ENCODE results near the gene TTC7B.

Gene TTC7B

DNA sequence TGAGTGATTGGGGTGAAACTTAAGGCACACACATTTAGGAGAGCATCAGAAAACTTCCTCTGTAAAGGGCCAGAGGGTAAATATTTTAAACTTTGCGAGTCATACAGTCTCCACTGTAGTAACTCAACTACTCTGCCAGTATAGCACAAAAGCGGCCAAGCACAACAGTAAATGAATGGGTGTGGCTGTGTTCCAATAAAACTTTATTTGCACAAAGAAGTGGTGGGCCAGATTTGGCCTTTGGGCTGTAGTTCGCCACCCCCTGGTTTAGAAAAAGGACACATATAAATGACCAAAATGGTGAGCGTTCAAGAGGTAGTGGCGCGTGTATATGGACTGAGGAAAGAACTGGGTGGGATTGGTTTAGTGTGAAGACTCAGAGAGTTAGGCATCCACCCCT, 309.5 kb downstream of the TTC7B start:
- DNase-seq (ENCODE audit: insufficient read length, low spot score) = no peak
- FAIRE-seq = no peak

DNA sequence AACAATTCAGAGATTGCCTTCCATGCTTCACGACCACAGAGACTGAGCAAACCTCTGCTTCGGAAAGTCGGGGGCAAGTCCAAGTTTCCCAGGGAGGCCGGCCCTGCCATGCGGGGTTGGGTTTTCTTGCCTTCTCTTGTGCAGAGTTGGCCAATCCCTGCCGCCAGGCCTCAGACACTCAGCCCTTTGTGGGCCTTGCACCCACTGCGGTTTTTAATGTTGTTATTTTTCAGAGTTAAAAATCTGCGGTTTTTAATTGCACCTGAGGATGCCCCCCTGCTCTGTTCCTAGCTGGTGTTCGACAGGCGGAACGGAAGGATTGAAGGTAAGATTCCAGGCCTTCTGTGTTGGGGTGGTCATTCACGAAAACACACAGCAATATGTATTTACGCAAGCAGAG, 310.7 kb downstream of the TTC7B start:
- FAIRE-seq (no peak), DNase-seq (ENCODE audit: insufficient read length, low spot score) (no peak)

DNA sequence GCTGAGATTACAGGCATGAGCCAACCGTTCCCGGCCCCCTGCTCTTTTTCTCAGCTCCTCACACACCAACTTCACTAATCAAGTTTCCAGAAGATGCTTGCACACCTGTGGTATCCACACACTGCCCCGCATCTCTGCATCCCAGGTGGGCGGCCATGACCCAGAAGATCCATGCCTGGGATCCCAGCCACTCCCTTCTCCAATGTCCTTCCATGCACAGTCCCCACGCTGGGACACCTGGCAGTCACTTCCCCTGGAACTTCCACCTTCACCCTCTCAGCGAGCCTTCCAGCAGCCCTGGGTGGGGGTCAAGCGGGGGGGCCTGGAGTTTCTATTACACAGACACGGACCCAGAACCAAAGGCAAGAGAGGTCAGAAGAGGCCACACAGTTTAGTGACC, 311.6 kb downstream of the TTC7B start:
- FAIRE-seq (no peak), DNase-seq (ENCODE audit: insufficient read length, low spot score) (no peak)

DNA sequence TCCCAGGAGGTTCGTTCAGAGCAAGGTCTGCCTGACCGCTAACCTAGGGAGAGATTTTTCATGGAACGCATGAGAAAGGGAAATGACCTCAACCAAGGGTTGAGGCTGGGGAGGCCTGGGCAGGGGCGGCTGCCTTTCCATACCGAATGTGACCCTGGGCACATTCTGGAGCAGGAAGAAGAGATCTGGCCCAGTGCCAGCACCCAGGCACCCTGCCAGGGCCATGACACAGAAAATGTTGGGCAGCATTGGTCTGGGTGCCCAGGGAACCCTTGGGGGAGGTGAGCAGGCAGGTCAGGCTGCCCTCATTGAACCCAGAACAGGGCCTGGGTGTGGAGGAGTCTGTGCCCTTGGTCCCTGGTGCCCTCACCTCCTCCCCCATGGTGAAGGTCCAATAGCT, 312.6 kb downstream of the TTC7B start:
- DNase-seq (ENCODE audit: insufficient read length, low spot score) = no peak
- no peak for FAIRE-seq

DNA sequence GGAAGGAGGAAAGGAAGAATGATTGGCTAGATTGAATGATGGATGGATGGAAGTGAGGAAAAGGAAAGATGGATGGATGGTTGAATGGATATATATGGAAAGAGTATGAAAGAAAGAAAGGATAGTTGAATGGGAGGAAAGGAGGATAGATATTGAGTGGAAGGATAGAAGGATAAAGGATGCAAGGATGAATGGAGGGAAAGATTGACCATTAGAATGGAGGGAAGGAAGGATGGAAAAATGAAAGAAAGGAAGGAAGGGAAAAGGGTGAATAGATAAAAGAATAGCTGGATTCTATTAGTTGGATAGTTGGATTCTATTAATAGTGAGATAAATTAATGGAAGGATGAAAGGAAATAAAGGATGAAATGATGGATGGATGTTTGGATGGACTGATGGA, 313.5 kb downstream of the TTC7B start:
- FAIRE-seq = no peak
- no peak for DNase-seq (ENCODE audit: insufficient read length, low spot score)

DNA sequence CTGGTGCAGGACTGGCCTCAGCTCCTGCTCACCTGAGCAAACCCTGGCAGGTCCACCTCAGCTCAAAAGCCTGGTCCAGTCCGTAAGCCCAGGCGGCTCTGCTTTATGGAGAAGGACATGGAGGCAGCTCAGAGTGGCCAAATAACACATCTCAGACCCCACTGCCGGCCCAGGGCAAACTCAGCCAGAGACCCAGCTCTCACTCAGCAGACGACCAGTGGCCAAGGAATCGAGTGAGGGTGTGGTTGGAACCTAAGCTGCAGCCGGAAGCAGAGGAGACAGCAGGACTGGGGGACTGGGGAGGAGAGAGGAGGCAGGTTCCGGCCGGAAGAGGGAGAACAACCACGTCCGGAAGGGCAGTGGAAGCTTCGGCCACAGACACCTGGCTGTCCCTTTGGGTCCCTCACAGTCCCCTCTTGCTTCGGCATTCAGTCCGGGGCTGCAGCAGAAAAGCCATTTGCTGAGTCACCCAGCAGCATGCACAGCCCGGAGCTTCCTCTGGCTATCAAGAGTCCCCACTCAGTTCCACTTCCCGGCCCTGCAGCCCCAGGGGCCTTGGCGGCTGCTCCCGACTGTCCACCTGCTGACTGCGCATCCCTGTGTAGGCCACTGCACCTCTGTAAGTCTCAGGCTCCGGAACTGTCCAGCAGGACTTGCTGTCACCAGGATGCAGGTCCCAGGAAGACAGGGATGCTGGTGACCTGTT, 315.4 kb downstream of the TTC7B start:
- DNase-seq (ENCODE audit: insufficient read length, low spot score) (no peak), FAIRE-seq (no peak)

DNA sequence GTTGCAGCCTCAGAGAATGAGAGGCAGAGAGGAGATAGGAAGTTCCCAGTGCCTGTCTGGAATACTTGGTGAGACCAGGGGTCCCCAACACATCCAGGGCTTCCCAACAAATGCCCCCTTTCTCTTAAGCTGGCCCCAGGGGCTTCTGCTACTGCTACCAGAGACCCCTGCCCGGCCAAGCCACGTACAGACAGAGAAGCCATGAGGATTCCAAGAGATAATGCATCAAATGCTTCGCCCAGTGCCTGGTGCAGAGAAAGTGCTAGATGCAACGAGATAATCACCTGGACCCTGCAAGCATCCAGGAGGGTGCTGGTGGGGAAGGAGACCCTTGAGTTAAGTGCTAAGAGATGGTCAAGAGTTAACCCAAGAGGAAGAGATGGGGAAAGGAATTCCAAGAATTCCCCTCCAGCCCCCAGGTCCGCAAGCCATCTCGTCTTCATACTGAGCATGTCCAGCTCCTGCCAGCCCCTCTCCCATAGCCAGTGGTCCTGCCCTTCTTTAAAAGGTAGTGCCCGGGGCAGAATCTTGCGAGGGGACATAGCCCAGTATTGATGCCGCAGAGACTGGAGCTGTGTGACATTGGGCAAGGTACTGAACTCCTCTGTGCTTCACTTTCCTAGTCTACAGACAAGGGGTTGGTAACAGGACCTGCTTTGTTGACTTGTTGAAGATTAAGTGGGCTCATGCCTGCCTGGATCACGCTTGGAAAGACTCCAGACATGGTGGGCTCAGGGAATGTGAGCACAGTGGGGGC, 316.1 kb downstream of the TTC7B start:
- no peak for DNase-seq (ENCODE audit: insufficient read length, low spot score)
- FAIRE-seq = no peak

DNA sequence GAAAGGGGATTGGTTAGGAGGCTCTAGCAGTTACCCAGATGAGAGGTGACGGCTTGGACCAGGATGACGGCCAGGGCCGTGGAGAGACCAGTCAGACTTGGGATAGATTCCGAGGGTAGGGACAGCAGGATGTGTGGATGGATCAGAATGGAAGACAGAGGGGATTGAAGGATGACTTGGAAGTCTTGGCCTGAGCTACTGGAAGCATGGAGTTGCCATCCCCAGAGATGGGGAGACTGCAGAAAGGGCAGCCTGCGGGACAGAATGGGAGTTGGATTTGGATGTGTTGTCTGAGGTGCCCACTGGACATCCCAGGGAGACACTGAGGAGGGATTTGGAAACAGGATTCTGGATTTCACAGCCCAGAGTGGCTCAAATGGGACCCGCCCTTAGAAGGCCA, 317.1 kb downstream of the TTC7B start:
- no peak for FAIRE-seq
- no peak for DNase-seq (ENCODE audit: insufficient read length, low spot score)

DNA sequence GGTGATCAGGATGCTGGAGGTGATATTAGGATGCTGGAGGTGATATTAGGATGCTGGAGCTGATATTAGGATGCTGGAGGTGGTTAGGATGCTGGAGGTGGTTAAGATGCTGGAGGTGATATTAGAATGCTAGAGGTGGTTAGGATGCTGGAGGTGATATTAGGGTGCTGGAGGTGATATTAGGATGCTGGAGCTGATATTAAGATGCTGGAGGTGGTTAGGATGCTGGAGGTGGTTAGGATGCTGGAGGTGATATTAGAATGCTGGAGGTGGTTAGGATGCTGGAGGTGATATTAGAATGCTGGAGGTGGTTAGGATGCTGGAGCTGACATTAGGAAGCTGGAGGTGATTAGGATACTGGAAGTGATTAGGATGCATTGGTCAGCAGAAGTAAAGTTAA, 318.0 kb downstream of the TTC7B start:
- DNase-seq (ENCODE audit: insufficient read length, low spot score) (no peak), FAIRE-seq (no peak)

DNA sequence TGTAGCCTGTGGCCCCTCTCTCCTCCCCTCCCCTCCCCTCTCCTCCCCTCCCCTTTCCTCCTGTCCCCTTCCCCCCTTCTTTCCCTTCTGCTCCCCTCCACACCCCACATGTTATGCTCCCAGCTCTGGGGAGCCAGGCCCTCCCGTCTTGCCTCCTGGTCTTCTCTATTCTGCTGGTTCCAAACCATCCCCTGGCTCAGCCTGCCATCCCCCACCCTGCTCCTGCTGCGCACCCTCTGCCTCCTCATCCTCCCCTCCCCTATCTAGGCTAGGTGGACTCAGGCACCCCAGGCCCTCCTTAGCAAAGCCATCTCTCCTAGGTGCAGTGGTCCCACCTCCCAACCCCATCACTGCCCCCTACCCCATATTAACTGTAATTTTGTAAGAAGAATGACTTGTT, 319.9 kb downstream of the TTC7B start:
- no peak for FAIRE-seq
- no peak for DNase-seq (ENCODE audit: insufficient read length, low spot score)

DNA sequence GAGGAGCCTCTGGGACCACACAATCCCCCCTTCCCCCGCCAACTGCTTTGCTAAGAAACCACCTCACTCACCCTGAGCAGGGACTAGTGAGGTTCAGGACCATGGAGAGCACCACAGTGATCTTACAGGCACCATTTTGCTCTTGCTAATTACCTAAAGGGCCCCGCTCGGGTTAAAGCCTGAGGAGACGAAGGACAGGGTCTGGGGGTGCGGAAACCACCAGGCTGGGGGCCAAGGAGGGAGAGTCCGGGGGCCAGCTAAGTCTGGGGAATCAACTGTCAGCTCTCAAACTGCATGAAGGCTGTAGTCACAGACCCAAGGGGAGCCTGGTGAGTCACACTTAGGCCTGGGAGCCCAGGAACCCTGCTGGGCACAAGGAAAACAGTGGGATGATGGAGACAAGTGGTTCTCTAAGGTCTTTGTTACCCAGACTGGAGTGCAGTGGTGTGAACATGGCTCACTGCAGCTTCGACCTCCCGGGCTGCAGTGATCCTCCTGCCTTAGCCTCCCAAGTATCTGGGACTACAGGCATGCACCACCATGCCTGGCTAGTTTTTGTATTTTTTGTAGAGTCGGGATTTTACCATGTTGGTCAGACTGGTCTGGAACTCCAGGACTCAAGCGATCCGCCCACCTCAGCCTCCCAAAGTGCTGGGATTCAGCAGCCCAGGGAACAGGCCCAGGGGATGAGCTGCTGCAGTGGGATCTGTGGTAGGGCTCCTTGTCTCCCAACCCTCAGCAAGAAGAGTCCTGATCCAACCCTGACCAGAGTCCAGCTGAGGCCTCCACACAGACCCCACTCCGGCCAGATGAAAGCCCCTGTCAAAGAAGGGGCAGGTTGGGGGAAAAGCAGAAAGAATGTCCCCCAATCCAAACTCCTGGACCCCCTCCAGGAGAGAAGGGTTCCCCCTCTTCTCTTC, 320.6 kb downstream of the TTC7B start:
- peak; percentile 72 for DNase-seq (ENCODE audit: insufficient read length, low spot score)
- FAIRE-seq = no peak

GRCh38 chr14:90491911-90492531, 324.2 kb downstream of the TTC7B start:
- DNase-seq (ENCODE audit: insufficient read length, low spot score) (no peak), FAIRE-seq (no peak)

DNA sequence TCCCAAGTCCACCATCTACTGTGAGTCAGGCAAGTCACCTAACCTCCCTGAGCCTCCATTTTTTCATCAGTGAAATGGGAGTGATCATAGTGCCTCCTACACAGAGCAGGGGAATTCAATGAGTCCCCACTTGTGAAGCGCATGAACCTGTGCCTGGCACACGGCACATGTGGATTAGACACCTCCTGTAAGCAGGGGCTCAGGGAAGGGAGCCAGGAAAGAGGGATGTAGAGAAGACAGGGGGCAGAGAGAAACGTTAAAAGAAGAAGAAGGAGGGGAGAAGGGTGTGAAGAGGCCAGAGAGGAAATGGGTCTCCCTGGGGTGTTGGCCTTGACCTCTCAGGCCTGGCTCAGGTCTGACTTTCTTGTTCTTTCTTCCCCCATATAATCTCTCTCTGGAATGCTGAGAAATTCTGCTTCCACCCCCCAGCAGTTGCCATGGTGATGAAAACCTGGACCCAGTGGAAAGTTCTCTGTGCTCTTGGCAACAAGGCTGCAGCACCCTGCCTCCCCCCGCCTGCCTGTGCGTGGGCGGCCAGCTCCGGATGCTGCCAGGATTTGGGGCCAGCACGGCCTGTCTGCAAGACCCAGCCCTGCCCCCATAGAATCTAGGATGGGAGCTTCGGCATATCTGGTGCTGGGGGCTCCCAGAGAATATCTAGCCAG, 324.9 kb downstream of the TTC7B start:
- DNase-seq (ENCODE audit: insufficient read length, low spot score) (no peak), FAIRE-seq (no peak)

DNA sequence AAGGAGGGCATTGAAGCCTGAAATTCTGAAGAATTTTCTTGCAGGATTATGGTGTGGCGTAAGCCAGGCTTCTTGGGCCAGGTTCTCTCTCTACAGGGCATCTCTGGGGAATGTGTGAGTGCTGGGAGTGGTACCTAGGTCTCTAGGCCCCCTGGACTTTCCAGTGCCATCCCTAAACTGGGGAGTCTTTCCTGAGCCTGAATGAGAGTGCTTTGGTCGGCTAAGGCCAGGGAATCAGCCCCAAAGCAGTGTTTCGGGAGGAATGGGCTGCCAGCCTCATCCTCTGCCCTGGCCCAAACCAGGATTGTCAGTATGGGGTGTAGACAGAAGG, 325.5 kb downstream of the TTC7B start:
- no peak for DNase-seq (ENCODE audit: insufficient read length, low spot score)
- no peak for FAIRE-seq

DNA sequence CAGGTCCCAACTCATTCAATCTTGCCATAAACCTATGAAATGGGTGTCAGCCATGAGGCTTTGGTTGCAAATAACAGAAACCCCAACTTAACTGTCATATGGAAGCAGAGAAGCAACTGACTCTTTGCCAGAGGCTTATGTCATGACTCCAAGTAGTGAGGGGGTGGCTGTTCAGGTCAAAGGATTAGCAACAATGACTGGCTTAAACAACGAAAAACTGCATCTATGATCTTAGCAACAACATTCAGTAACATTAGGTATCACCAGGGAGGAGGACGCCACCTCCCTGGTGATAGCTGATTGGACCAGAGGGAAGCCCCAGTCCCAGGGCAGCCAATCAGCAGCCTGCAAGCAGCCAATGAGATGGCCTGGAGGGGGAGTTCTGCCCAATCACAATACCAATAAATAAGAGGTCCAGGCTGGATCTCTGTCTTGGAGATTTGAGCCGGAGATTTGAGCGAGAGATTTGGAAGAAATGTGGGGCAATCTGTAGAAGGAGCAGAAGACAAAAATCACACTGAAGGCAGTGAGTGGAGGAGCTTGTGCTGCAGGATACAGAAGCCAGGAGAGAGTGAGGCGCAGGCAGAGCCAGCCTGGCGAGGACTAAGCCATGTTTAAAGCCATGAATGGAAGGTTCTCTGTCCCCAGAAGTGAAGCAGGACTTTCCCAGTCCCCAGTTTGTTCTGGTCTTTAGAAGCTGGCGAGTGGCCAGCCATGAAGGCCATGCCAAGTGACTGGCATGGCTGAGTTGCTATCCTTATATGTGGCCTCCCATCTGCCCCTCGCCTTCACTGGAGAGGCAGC, 326.1 kb downstream of the TTC7B start:
- DNase-seq (ENCODE audit: insufficient read length, low spot score) = no peak
- FAIRE-seq = no peak

GRCh38 chr14:90489306-90489705, 326.9 kb downstream of the TTC7B start:
- no peak for FAIRE-seq

GRCh38 chr14:90488256-90488655, 328.0 kb downstream of the TTC7B start:
- no peak for DNase-seq (ENCODE audit: insufficient read length, low spot score)
- FAIRE-seq = no peak

More at GRCh38 chr14:90489306-90489705, 326.9 kb downstream of the TTC7B start:
- DNase-seq (ENCODE audit: insufficient read length, low spot score) = no peak

DNA sequence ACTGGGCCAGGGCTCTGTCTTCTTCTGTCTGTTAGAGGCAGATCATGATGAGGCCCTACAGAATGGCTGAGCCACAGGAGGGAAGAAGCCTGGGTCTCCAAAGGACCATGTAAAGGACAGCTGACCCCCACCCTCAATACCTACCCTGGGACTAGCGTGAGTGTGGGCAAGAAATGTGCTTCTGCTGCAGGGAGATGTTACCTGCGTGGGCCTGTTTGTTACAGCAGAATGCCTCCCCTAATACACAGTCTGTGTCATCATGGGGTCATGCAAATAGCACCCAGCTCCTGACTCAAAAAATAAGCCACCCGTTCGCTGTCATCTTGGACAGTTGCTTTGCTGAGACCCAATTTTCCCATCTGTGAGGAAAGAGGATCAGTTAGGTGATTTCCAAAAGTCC, 328.8 kb downstream of the TTC7B start:
- FAIRE-seq (no peak), DNase-seq (ENCODE audit: insufficient read length, low spot score) (no peak)

GRCh38 chr14:90487031-90487430, 329.2 kb downstream of the TTC7B start:
- DNase-seq (ENCODE audit: insufficient read length, low spot score) (no peak), FAIRE-seq (no peak)

- FAIRE-seq (no peak), DNase-seq (ENCODE audit: insufficient read length, low spot score) (no peak)
Measured at GRCh38 chr14:90484291-90484690, 331.9 kb downstream of the TTC7B start.
